Common myeloid progenitor, CD34-positive (primary cell): Measurements from ENCODE around the gene SDCCAG8.

Experiments used
- CTCF ChIA-PET: fragments of 350-600 bp; sonication (Branson Sonifier 250); formaldehyde crosslinking; loops from one replicate; lab custom pipeline; 2021; ENCODE audit warnings: antibody characterized with exemption; lab: Charles Lee
- POLR2A ChIA-PET: fragments of 350-600 bp; sonication (Branson Sonifier 250); formaldehyde crosslinking; loops from one replicate; lab custom pipeline; 2021; ENCODE audit warnings: antibody characterized with exemption; lab: Charles Lee
- DNase-seq, 3 donors: peaks; one replicate each; pipeline versions ENCODE4 v3.0.0 to v3.0.0-alpha.2; 2013
- H3K27ac ChIP-seq, 2 experiments: 1 replicate in 1 of 2; 2 replicates in 1 of 2; pipeline ENCODE4 v1.7.0; 2013; ENCODE audit warnings: inconsistent platforms in 2 of 2, low read length in 2 of 2, mild to moderate bottlenecking in 2 of 2, low read depth in 1 of 2, moderate library complexity in 1 of 2; ENCODE audit not compliant: severe bottlenecking in 2 of 2, insufficient read depth in 1 of 2, poor library complexity in 1 of 2
- H3K27me3 ChIP-seq, 5 experiments: replicated peaks in 2 of 5; 1 replicate in 3 of 5; 2 replicates in 2 of 5; pipeline versions ENCODE4 v1.6.1 to v1.7.0; 2013; ENCODE audit warnings: low read length in 4 of 5, mild to moderate bottlenecking in 2 of 5, moderate library complexity in 2 of 5, inconsistent platforms in 1 of 5; ENCODE audit not compliant: insufficient read depth in 5 of 5, control insufficient read depth in 4 of 5
- H3K36me3 ChIP-seq, 4 experiments: 1 replicate in 2 of 4; 2 replicates in 2 of 4; pipeline versions ENCODE4 v1.6.1 to v1.7.0; 2013; ENCODE audit warnings: low read length in 3 of 4, control low read depth in 1 of 4, mild to moderate bottlenecking in 1 of 4; ENCODE audit not compliant: control insufficient read depth in 4 of 4, insufficient read depth in 4 of 4
- H3K4me1 ChIP-seq, 4 experiments: 1 replicate in 3 of 4; 2 replicates in 1 of 4; pipeline versions ENCODE4 v1.6.1 to v1.7.1; 2013; ENCODE audit warnings: low read length in 3 of 4, mild to moderate bottlenecking in 3 of 4, control low read depth in 1 of 4, inconsistent platforms in 1 of 4, moderate library complexity in 1 of 4; ENCODE audit not compliant: control insufficient read depth in 4 of 4, insufficient read depth in 4 of 4; ENCODE audit errors: control extremely low read depth in 1 of 4
- H3K4me3 ChIP-seq, 7 experiments: 1 replicate in 4 of 7; 2 replicates in 3 of 7; pipeline versions ENCODE4 v1.5.1 to v1.7.0; 2013; ENCODE audit warnings: mild to moderate bottlenecking in 7 of 7, low read length in 6 of 7, moderate library complexity in 6 of 7, inconsistent platforms in 2 of 7, low read depth in 2 of 7, control low read depth in 1 of 7; ENCODE audit not compliant: insufficient read depth in 4 of 7, control insufficient read depth in 1 of 7; ENCODE audit errors: extremely low read depth in 1 of 7
- H3K9me3 ChIP-seq, 5 experiments: 1 replicate in 4 of 5; 2 replicates in 1 of 5; pipeline versions ENCODE4 v1.6.1 to v1.7.1; 2013; ENCODE audit warnings: low read length in 4 of 5, mild to moderate bottlenecking in 2 of 5, inconsistent platforms in 1 of 5, low read depth in 1 of 5, moderate library complexity in 1 of 5; ENCODE audit not compliant: control insufficient read depth in 4 of 5, insufficient read depth in 2 of 5; ENCODE audit errors: control extremely low read depth in 1 of 5
- WGBS: methylation state at CpG from one replicate; pipeline ENCODE4 v1.1.5; 2013; ENCODE audit not compliant: insufficient coverage; 5-methylcytosine and 5-hydroxymethylcytosine counted together

The SDCCAG8 gene

GRCh38 chr1:243414152-243414494 is 158.3 kb downstream of the SDCCAG8 start:
- Histone ChIP-seq H3K4me3 (no peak overlapping the region), H3K9me3 (no peaks in the 10 kb centered on the region), H3K27me3 (no peaks in the 10 kb centered on the region), H3K27ac (no peak overlapping the region), H3K36me3 (peaks cover 6 to 27% (median 20%) of the 10 kb centered on the region in 4 experiments), H3K4me1 (no peaks in the 10 kb centered on the region)
- WGBS, result 100% methylated on average over 4 of the region's 6 CpGs
- DNase-seq, result no peak
- POLR2A ChIA-PET, result no interaction called here
- CTCF ChIA-PET, result no interaction called here

GRCh38 chr1:243415663-243416408 is 160.0 kb downstream of the SDCCAG8 start:
- POLR2A ChIA-PET, result no interaction called here
- CTCF ChIA-PET, result interaction anchor here (1.0 to 1.1 kb wide), 2 partner anchors 72 to 160 kb away, joined by 3 to 4 read pairs; partner anchors contain the start of genes CEP170 and SDCCAG8

GRCh38 chr1:243416495-243416894 is 160.7 kb downstream of the SDCCAG8 start:
- no peaks in the 10 kb centered on the region for H3K27me3 ChIP-seq
- H3K4me1 ChIP-seq, result peaks cover 4 to 17% (median 9%) of the 10 kb centered on the region in 4 experiments
- ChIA-PET POLR2A (no interaction called here), CTCF (no interaction called here)
- DNase-seq, result no peak
- H3K9me3 ChIP-seq, result no peaks in the 10 kb centered on the region
- no peak overlapping the region for H3K4me3 ChIP-seq
- H3K27ac ChIP-seq, result no peak overlapping the region
- H3K36me3 ChIP-seq, result peaks cover 6 to 29% (median 23%) of the 10 kb centered on the region in 4 experiments

More at GRCh38 chr1:243415663-243416408, 160.0 kb downstream of the SDCCAG8 start:
- H3K27ac ChIP-seq, result no peak overlapping the region
- peaks cover 6 to 29% (median 23%) of the 10 kb centered on the region in 4 experiments for H3K36me3 ChIP-seq
- H3K9me3 ChIP-seq, result no peaks in the 10 kb centered on the region
- H3K27me3 ChIP-seq, result no peaks in the 10 kb centered on the region
- H3K4me3 ChIP-seq, result no peak overlapping the region
- DNase-seq, result no peak
- WGBS, result 94% methylated on average over 9 of the region's 9 CpGs
- peaks cover 0 to 10% (median 3%) of the 10 kb centered on the region in 4 experiments for H3K4me1 ChIP-seq

- no peaks in the 10 kb centered on the region for H3K9me3 ChIP-seq
- peak in 2 of 3 donors; percentile 28 to 32 for DNase-seq
- H3K27me3 ChIP-seq, result no peaks in the 10 kb centered on the region
- peaks cover 14 to 33% (median 22%) of the 10 kb centered on the region in 4 experiments for H3K4me1 ChIP-seq
- H3K36me3 ChIP-seq, result peaks cover 5 to 29% (median 22%) of the 10 kb centered on the region in 4 experiments
- WGBS, result 95% methylated on average over 3 of the region's 7 CpGs
- peak overlapping the region in 1 of 7 experiments; percentile 31 for H3K4me3 ChIP-seq
- CTCF ChIA-PET, result interaction anchor here (3.0 kb wide), 1 partner anchor 10 kb away, joined by 21 read pairs; no protein-coding TSS in a partner anchor
- H3K27ac ChIP-seq, result no peak overlapping the region
- POLR2A ChIA-PET, result no interaction called here
These were observed 164.4 kb downstream of the SDCCAG8 start for GRCh38 chr1:243420016-243420945.

- peak overlapping the region in 1 of 2 experiments; percentile 56 for H3K27ac ChIP-seq
- H3K4me1 ChIP-seq, result peaks cover 14 to 33% (median 22%) of the 10 kb centered on the region in 4 experiments
- peak overlapping the region in 6 of 7 experiments; percentile 13 to 70 (median 44) for H3K4me3 ChIP-seq
- H3K27me3 ChIP-seq, result no peaks in the 10 kb centered on the region
- POLR2A ChIA-PET, result interaction anchor here (0.6 kb wide), 2 partner anchors 11 to 23 kb away, joined by 3 read pairs; no protein-coding TSS in a partner anchor
- no peak for DNase-seq
- H3K36me3 ChIP-seq, result peaks cover 7 to 22% (median 16%) of the 10 kb centered on the region in 4 experiments
- no peaks in the 10 kb centered on the region for H3K9me3 ChIP-seq
- CTCF ChIA-PET, result interaction anchor here (0.5 to 1.3 kb wide), 5 partner anchors 9 to 77 kb away, joined by 3 to 6 read pairs (median 3); no protein-coding TSS in a partner anchor
- WGBS, result 86% methylated on average over 12 of the region's 15 CpGs
These were observed 165.3 kb downstream of the SDCCAG8 start for GRCh38 chr1:243420946-243421685.

GRCh38 chr1:243421784-243422183 is 165.9 kb downstream of the SDCCAG8 start:
- POLR2A ChIA-PET, result interaction anchor here (0.6 kb wide), 3 partner anchors 12 to 32 kb away, joined by 3 read pairs; no protein-coding TSS in a partner anchor
- 0% methylated on average over 4 of the region's 6 CpGs for WGBS
- Histone ChIP-seq H3K9me3 (no peaks in the 10 kb centered on the region), H3K4me3 (peak overlapping the region in 6 of 7 experiments; percentile 13 to 70 (median 44)), H3K27ac (peak overlapping the region in 1 of 2 experiments; percentile 56), H3K4me1 (peaks cover 14 to 33% (median 22%) of the 10 kb centered on the region in 4 experiments), H3K27me3 (no peaks in the 10 kb centered on the region), H3K36me3 (peaks cover 7 to 23% (median 14%) of the 10 kb centered on the region in 4 experiments)
- CTCF ChIA-PET, result interaction anchor here (0.5 to 1.3 kb wide), 5 partner anchors 9 to 78 kb away, joined by 3 to 6 read pairs (median 3); no protein-coding TSS in a partner anchor
- peak; percentile 79 to 97 (median 96) for DNase-seq
